Measurements from ENCODE around the gene OR4E2. TPM values are rescaled to one million over a fixed set of nuclear protein-coding genes. Genes with fewer than 3 reads are reported as not detected.

OR4E2 gene
- total RNA-seq, 1 experiment from 2014 or later = not detected

DNA sequence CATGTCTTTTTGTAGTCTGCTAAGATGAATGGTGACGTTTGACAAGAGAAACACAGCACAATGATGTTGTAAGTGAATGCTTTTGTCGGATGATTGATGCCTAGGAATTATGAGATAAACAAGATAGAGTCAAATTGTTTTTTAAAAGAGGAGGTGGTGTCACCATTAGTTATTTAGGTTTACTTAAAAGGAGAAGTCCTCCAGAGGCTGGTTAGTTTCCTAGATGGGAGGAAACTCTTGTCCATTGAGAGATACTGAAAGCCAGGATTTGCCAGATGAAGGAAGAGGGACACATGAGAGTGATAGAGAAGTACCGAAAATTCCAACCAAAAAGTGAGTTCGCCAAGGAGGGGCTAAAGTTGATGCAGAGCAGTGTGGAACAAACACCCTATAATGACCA is 18.8 kb upstream of the OR4E2 start, which contains the start of gene OR10G2:
TSS of gene OR10G2 (minus strand) at position 101 of the 400 bp plus-strand sequence. CDS start at position 3, 98 bp downstream.
- H3K23ac ChIP-seq (ENCODE audit: insufficient read length, low read depth, low read length) = no peak within 1 kb of the TSS
- Mint-ChIP-seq H3K9me3 (no peaks in the 10 kb centered on the region), H3K27ac (no peak within 1 kb of the TSS), H3K4me1 (no peaks in the 10 kb centered on the region), H3K36me3 (ENCODE audit: insufficient read depth in 1 of 3, low read depth in 3 of 3) (no peaks in the 10 kb centered on the region), H3K27me3 (ENCODE audit: low read depth) (no peaks in the 10 kb centered on the region; the same call in 1 of the 2 replicates), H3K4me3 (no peak within 1 kb of the TSS)
- no peaks in the 10 kb centered on the region for H3K23me2 ChIP-seq (ENCODE audit: insufficient read length, low read depth, low read length, poor library complexity, severe bottlenecking)
- no peak for TF ChIP-seq CTCF (conservative IDR thresholded peaks at IDR 0.05)
- H3K27me3 ChIP-seq (ENCODE audit: insufficient read depth, low read length) = no peaks in the 10 kb centered on the region
- no peaks in the 10 kb centered on the region for H3K9me3 ChIP-seq (ENCODE audit: control insufficient read depth, low read depth, low read length)
- no CpG with 5 or more reads among the region's 4 CpGs for WGBS (ENCODE audit: extremely low coverage, insufficient read length, low lambda C conversion rate)
- no peak within 1 kb of the TSS for H2AK5ac ChIP-seq (ENCODE audit: insufficient read length, low read length)
- no peak within 1 kb of the TSS for H3K4me2 ChIP-seq (ENCODE audit: insufficient read depth, insufficient read length, low read length)
- H2BK15ac ChIP-seq (ENCODE audit: low read depth, low read length) = no peak within 1 kb of the TSS
- H4K20me1 ChIP-seq (ENCODE audit: control insufficient read depth, insufficient read depth, insufficient read length) = no peaks in the 10 kb centered on the region
- H3K18ac ChIP-seq (ENCODE audit: insufficient read length, low read depth, low read length) = no peak within 1 kb of the TSS
- no peak within 1 kb of the TSS for H4K91ac ChIP-seq (ENCODE audit: insufficient read length, low read depth, low read length)
- no peak within 1 kb of the TSS for H2BK120ac ChIP-seq (ENCODE audit: low read depth, low read length, poor library complexity, severe bottlenecking)
- no peak within 1 kb of the TSS for H3K14ac ChIP-seq (ENCODE audit: insufficient read depth, low read length)
- no peak within 1 kb of the TSS for H2BK5ac ChIP-seq (ENCODE audit: insufficient read length, low read length)
- H4K5ac ChIP-seq (ENCODE audit: insufficient read length, low read depth, low read length) = no peak within 1 kb of the TSS
- no peak within 1 kb of the TSS for H3K4ac ChIP-seq (ENCODE audit: low read depth, low read length)
- no peaks in the 10 kb centered on the region for H3K4me1 ChIP-seq (ENCODE audit: insufficient read depth, low read length)
- H3K9ac ChIP-seq (ENCODE audit: extremely low read depth, insufficient read length, low read length) = no peak within 1 kb of the TSS
- no peak for DNase-seq
- H3K79me1 ChIP-seq (ENCODE audit: insufficient read depth, low read depth, low read length, poor library complexity, severe bottlenecking) = no peaks in the 10 kb centered on the region
- H2BK12ac ChIP-seq (ENCODE audit: insufficient read length, low read depth, low read length) = no peak within 1 kb of the TSS
- no peak within 1 kb of the TSS for H2BK20ac ChIP-seq (ENCODE audit: low read depth, low read length, poor library complexity, severe bottlenecking)
- H4K8ac ChIP-seq (replicated peaks; ENCODE audit: insufficient read length, low read depth, low read length) = no peak within 1 kb of the TSS
- H3K27ac ChIP-seq (ENCODE audit: insufficient read length, low read depth, low read length) = no peak within 1 kb of the TSS
- no peak within 1 kb of the TSS for H3T11ph ChIP-seq (ENCODE audit: low read length)
- no peak within 1 kb of the TSS for H2AFZ ChIP-seq (ENCODE audit: low read length)
- H3K79me2 ChIP-seq (ENCODE audit: insufficient read depth, low read length) = no peaks in the 10 kb centered on the region
- H3K56ac ChIP-seq (ENCODE audit: insufficient read length, low read depth, low read length) = no peak within 1 kb of the TSS
